ENCODE measurements around the gene MRNIP. TPM values are rescaled to one million over a fixed set of nuclear protein-coding genes. Genes with fewer than 3 reads are reported as not detected.

The MRNIP gene
- total RNA-seq, 6 experiments from 2014 or later = 8.2 to 13.5 (median 9.9) TPM

DNA sequence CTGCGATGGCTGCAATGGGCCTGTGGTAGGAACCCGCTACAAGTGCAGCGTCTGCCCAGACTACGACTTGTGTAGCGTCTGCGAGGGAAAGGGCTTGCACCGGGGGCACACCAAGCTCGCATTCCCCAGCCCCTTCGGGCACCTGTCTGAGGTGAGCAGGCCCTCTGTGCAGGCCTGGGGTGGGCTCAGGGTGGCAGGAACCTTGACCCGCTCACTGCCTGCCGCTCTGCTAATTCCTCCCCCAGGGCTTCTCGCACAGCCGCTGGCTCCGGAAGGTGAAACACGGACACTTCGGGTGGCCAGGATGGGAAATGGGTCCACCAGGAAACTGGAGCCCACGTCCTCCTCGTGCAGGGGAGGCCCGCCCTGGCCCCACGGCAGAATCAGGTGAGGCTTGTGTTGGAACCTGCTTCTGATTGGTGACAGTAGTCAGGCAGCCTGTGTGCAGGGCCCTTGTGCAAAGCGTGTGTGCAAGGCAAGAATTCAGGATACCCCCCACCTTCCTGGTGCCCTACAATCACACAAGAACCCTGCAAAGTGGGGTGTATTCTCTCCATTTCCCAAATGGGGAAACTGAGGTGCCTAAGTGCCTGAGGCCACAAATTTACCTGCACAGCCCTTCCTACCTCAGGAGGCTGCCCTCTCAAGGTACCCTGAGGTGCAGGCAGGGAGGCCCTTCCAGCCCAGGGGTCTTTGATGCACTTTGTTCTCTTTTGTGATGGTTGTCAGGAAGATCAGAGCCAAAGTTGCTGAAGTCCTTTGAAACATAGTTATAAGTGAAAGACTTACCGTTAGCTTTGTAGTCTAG lies 34.5 kb downstream of the MRNIP start:
- Mint-ChIP-seq H3K4me1 (ENCODE audit: low read depth) (peaks cover 48% of the 10 kb centered on the region), H3K4me3 (no peak overlapping the region; the same call in 1 of the 2 replicates), H3K27ac (no peak overlapping the region), H3K27me3 (ENCODE audit: insufficient read depth) (peaks cover 9% of the 10 kb centered on the region), H3K36me3 (ENCODE audit: low read depth) (peaks cover 50% of the 10 kb centered on the region), H3K9me3 (peaks cover 1% of the 10 kb centered on the region)
- no peak for DNase-seq
- TF ChIP-seq, protein P1, sequence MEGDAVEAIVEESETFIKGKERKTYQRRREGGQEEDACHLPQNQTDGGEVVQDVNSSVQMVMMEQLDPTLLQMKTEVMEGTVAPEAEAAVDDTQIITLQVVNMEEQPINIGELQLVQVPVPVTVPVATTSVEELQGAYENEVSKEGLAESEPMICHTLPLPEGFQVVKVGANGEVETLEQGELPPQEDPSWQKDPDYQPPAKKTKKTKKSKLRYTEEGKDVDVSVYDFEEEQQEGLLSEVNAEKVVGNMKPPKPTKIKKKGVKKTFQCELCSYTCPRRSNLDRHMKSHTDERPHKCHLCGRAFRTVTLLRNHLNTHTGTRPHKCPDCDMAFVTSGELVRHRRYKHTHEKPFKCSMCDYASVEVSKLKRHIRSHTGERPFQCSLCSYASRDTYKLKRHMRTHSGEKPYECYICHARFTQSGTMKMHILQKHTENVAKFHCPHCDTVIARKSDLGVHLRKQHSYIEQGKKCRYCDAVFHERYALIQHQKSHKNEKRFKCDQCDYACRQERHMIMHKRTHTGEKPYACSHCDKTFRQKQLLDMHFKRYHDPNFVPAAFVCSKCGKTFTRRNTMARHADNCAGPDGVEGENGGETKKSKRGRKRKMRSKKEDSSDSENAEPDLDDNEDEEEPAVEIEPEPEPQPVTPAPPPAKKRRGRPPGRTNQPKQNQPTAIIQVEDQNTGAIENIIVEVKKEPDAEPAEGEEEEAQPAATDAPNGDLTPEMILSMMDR (IDR thresholded peaks at IDR 0.05) = no peak

DNA sequence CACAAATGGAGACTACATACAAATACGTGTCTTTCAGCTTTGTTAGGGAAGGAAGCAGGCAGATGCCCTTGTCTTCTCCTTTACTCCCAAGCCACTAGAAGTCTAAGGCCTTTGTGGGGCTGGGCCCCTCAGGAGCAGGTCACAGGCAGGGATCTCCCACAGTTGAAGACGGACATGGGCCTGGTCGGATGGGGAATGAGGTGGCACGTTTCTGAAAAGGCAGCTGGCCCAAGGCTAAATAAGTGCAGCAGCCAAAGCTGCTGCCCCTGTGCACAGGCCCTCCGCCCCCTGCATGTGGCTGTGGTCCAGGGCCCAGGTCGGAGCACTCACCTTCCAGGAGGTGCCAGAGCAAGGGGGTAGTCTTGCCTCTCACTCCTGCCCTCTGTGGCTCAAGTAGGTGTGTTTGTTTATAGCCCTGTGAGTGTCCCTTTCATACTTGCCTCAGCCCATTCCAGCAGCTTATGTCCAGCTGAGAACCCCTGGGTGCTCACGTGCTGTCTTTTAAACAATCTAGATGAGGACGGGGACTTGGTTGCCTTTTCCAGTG lies 36.1 kb downstream of the MRNIP start:
- Mint-ChIP-seq H3K27ac (0 out of 2 replicates have a peak overlapping the region, but pooled peaks have one; percentile 18), H3K4me1 (ENCODE audit: low read depth) (peaks cover 54% of the 10 kb centered on the region), H3K36me3 (ENCODE audit: low read depth) (peaks cover 34% of the 10 kb centered on the region), H3K4me3 (peak overlapping the region; percentile 92), H3K9me3 (no peaks in the 10 kb centered on the region; the same call in 1 of the 2 replicates), H3K27me3 (ENCODE audit: insufficient read depth) (peaks cover 6% of the 10 kb centered on the region)
- TF ChIP-seq, protein P1 (IDR thresholded peaks at IDR 0.05) = no peak
- DNase-seq = no peak

DNA sequence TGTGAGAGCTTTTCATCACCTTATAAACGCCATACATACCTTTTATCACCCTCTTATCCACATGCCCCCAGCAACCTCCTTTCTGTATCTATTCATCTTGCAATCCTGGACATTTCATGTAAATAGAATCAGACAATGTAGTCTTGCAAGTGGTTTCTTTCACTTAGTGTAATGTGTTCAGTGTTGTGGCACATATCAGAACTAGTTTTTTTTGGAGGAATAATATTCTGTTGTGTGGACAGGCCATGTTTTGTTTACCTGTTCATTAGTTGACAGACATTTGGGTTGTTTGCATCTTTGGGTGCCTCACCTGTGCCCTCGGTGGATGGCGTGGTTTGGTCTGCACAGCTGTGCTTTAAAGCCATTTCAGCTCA lies 36.6 kb downstream of the MRNIP start:
- Mint-ChIP-seq H3K27me3 (ENCODE audit: insufficient read depth) (peaks cover 5% of the 10 kb centered on the region; the same call in 1 of the 2 replicates), H3K36me3 (ENCODE audit: low read depth) (peaks cover 30% of the 10 kb centered on the region), H3K4me3 (peak overlapping the region; percentile 92), H3K4me1 (ENCODE audit: low read depth) (peaks cover 50% of the 10 kb centered on the region), H3K27ac (peak overlapping the region; percentile 91), H3K9me3 (no peaks in the 10 kb centered on the region; the same call in 1 of the 2 replicates)
- no peak for DNase-seq
- TF ChIP-seq, protein P1 (IDR thresholded peaks at IDR 0.05) = no peak

DNA sequence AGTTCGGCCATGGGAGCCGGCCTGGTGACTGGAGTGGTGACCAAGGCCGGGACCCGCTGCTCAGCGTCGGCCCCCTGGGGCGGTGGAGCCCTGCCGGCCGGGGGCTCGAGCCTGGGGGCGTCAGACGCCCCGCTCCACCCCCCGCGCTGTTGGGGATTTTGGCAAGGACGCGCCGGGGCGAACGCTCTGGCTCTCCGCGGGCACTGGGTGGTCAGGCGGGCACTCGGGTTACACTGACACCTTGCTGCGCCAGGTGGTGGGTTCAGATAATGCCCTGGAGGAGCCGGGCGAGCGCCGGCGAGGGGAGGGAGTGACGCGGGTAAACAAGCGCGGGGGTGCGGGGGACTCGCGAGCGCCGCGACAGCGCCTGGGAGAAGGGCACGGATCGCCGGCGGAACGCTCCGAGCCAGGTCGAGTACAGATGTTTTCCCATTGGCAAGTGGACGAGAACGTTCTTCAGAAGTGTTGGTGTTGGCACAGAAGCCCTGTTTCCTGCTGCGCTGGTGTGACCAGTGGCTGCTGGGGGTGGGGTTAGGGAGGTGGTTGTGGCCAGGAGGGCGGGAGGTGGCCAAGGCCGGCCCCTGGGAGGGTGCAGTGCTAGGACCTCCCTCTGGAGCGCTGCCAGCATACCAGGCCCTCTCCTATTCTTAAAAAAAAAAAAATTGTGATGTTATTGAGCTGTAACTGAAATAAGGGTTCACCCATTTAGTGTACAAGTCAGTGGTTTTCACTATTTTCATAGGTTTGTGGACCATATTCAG lies 37.1 kb downstream of the MRNIP start:
- peaks cover 25% of the 10 kb centered on the region for H3K36me3 Mint-ChIP-seq (ENCODE audit: low read depth)
- peak overlapping the region; percentile 91 for H3K27ac Mint-ChIP-seq
- peaks cover 44% of the 10 kb centered on the region for H3K4me1 Mint-ChIP-seq (ENCODE audit: low read depth)
- peak overlapping the region; percentile 92 for H3K4me3 Mint-ChIP-seq
- DNase-seq = peak; percentile 92
- peaks cover 5% of the 10 kb centered on the region; the same call in 1 of the 2 replicates for H3K27me3 Mint-ChIP-seq (ENCODE audit: insufficient read depth)
- H3K9me3 Mint-ChIP-seq = no peaks in the 10 kb centered on the region; the same call in 1 of the 2 replicates
- TF ChIP-seq, protein P1 (IDR thresholded peaks at IDR 0.05) = peak; percentile 42; the same call in 1 of the 2 replicates

DNA sequence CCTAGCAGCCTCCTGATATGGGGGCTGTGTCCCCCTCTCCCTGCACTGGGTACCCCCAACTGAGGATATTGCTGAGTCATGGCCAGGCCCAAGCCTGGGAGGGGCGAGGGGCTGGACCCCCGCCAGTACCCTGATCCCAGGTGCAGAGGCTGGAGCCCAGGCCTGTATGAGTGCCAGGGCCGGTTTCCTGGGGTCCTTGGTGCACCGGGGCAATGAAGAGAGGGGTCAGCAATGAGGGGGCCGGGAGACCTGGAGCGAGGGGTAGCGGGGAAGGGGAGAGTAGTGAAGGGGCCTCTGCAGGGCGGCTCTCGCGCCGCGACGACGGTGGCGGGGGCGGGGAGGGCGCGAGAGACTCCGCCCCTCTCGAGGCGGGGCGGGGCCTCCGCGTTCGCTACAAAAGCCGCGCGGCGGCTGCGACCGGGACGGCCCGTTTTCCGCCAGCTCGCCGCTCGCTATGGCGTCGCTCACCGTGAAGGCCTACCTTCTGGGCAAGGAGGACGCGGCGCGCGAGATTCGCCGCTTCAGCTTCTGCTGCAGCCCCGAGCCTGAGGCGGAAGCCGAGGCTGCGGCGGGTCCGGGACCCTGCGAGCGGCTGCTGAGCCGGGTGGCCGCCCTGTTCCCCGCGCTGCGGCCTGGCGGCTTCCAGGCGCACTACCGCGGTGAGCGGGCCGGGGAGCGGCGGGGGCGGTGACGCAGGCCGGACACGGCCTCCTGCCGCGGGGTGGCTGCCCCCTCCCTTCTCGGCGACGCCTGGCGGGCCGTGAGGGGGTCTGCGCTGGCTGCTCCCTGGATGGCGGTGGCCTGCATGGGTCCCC lies 37.9 kb downstream of the MRNIP start, which contains the start of gene SQSTM1:
Gene SQSTM1 (plus strand): TSS at position 423 of the 815 bp plus-strand sequence. CDS start 32 bp downstream, at position 455.
- peak; percentile 57 for DNase-seq
- Mint-ChIP-seq H3K27ac (peak within 1 kb of the TSS; percentile 91), H3K36me3 (ENCODE audit: low read depth) (peaks cover 19% of the 10 kb centered on the region), H3K9me3 (no peaks in the 10 kb centered on the region; the same call in 1 of the 2 replicates), H3K27me3 (ENCODE audit: insufficient read depth) (peaks cover 5% of the 10 kb centered on the region; the same call in 1 of the 2 replicates), H3K4me1 (ENCODE audit: low read depth) (peaks cover 44% of the 10 kb centered on the region), H3K4me3 (peak within 1 kb of the TSS; percentile 92)
- TF ChIP-seq, protein P1 (IDR thresholded peaks at IDR 0.05) = peak; percentile 47; the same call in 1 of the 2 replicates

All from HFFc6 (cell line).